Measurements from ENCODE around the gene SH3RF3. TPM values are rescaled to one million over a fixed set of nuclear protein-coding genes. Genes with fewer than 3 reads are reported as not detected.
A peak's percentile ranks its signal among the peaks of the same experiment; 100 is the strongest.

SH3RF3 gene
- total RNA-seq, 1 experiment from 2014 or later, result 21.7 TPM

GRCh38 chr2:109209941-109210340 lies 80.9 kb downstream of the SH3RF3 start:
- ChIA-PET POLR2A (interaction anchor here (0.7 to 2.3 kb wide), 9 partner anchors 19 to 141 kb away, joined by 3 to 18 read pairs (median 4); no protein-coding TSS in a partner anchor), CTCF (interaction anchor here (0.6 to 1.1 kb wide), 3 partner anchors 31 to 183 kb away, joined by 3 to 4 read pairs (median 3); no protein-coding TSS in a partner anchor)
- no peak overlapping the region for H3K27ac Mint-ChIP-seq (ENCODE audit: low read depth, unreplicated experiment)
- BruUV-seq (replicated peaks), result no TSS peak
- H3K4me3 Mint-ChIP-seq (ENCODE audit: unreplicated experiment), result no peak overlapping the region
- H3K4me1 Mint-ChIP-seq (ENCODE audit: insufficient read depth, unreplicated experiment), result peaks cover 64% of the 10 kb centered on the region
- no peaks in the 10 kb centered on the region for H3K27me3 Mint-ChIP-seq (ENCODE audit: insufficient read depth, unreplicated experiment)
- H3K36me3 Mint-ChIP-seq (ENCODE audit: insufficient read depth, unreplicated experiment), result peaks cover 6% of the 10 kb centered on the region
- intact Hi-C loops (cut with micrococcal nuclease), result loop anchor here (2.0 to 5.0 kb wide), 3 partner anchors 38 to 122 kb away; partner anchors contain the start of gene SH3RF3
- DNase-seq (ENCODE audit: unreplicated experiment), result no peak
- no peak for TF ChIP-seq CTCF (IDR thresholded peaks at IDR 0.05; ENCODE audit: unreplicated experiment)
- H3K9me3 Mint-ChIP-seq (ENCODE audit: unreplicated experiment), result no peaks in the 10 kb centered on the region

GRCh38 chr2:109210431-109211200 lies 81.6 kb downstream of the SH3RF3 start:
- H3K9me3 Mint-ChIP-seq (ENCODE audit: unreplicated experiment), result no peaks in the 10 kb centered on the region
- H3K27me3 Mint-ChIP-seq (ENCODE audit: insufficient read depth, unreplicated experiment), result no peaks in the 10 kb centered on the region
- DNase-seq (ENCODE audit: unreplicated experiment), result peak; percentile 49
- H3K36me3 Mint-ChIP-seq (ENCODE audit: insufficient read depth, unreplicated experiment), result peaks cover 6% of the 10 kb centered on the region
- CTCF ChIA-PET, result interaction anchor here (0.6 to 1.1 kb wide), 2 partner anchors 30 to 36 kb away, joined by 3 to 4 read pairs; no protein-coding TSS in a partner anchor
- H3K4me1 Mint-ChIP-seq (ENCODE audit: insufficient read depth, unreplicated experiment), result peaks cover 70% of the 10 kb centered on the region
- intact Hi-C loops (cut with micrococcal nuclease), result loop anchor here (5.0 kb wide), 2 partner anchors 38 to 122 kb away; no protein-coding TSS in a partner anchor
- no TSS peak for BruUV-seq (replicated peaks)
- TF ChIP-seq CTCF (IDR thresholded peaks at IDR 0.05; ENCODE audit: unreplicated experiment), result no peak
- no peak overlapping the region for H3K4me3 Mint-ChIP-seq (ENCODE audit: unreplicated experiment)
- H3K27ac Mint-ChIP-seq (ENCODE audit: low read depth, unreplicated experiment), result peak overlapping the region; percentile 50
- POLR2A ChIA-PET, result interaction anchor here (0.7 to 2.3 kb wide), 6 partner anchors 18 to 91 kb away, joined by 3 to 18 read pairs (median 4); no protein-coding TSS in a partner anchor

DNA sequence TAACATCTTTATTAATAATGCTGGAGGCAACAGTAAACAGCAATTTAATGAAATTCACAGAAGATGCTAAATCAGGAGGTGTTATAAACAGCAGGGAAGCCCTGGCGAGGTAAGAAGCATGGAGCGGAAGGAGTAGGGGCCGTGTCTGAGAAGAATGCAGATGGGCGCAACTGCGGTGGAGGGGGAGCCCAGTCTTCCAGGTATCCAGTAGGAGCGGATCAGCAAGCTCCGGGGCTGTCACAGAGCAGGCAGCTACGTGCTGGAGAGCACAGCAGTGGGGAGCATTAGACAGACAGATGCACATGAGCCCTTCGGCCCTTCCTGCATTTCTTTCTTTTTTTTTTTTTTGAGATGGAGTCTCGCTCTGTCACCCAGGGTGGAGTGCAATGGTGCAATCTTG lies 82.3 kb downstream of the SH3RF3 start:
- Mint-ChIP-seq H3K4me3 (ENCODE audit: unreplicated experiment) (no peak overlapping the region), H3K9me3 (ENCODE audit: unreplicated experiment) (no peaks in the 10 kb centered on the region), H3K27ac (ENCODE audit: low read depth, unreplicated experiment) (peak overlapping the region; percentile 50), H3K27me3 (ENCODE audit: insufficient read depth, unreplicated experiment) (no peaks in the 10 kb centered on the region), H3K4me1 (ENCODE audit: insufficient read depth, unreplicated experiment) (peaks cover 77% of the 10 kb centered on the region), H3K36me3 (ENCODE audit: insufficient read depth, unreplicated experiment) (peaks cover 6% of the 10 kb centered on the region)
- ChIA-PET POLR2A (interaction anchor here (0.9 to 2.3 kb wide), 3 partner anchors 18 to 39 kb away, joined by 3 to 18 read pairs (median 3); no protein-coding TSS in a partner anchor), CTCF (no interaction called here)
- BruUV-seq (replicated peaks), result no TSS peak
- no peak for TF ChIP-seq CTCF (IDR thresholded peaks at IDR 0.05; ENCODE audit: unreplicated experiment)
- DNase-seq (ENCODE audit: unreplicated experiment), result no peak
- intact Hi-C loops (cut with micrococcal nuclease), result loop anchor here (5.0 kb wide), 2 partner anchors 39 to 121 kb away; no protein-coding TSS in a partner anchor
